HEK293T (cell line): ENCODE measurements around the gene ASS1.

Experiments used
- CTCF ChIA-PET: fragments of 350-600 bp; formaldehyde crosslinking; extraction: SDS; loops from one replicate; lab custom pipeline; 2021; ENCODE audit warnings: antibody characterized with exemption, inconsistent platforms; lab: Yijun Ruan, JAX
- POLR2A ChIA-PET: fragments of 350-600 bp; formaldehyde crosslinking; extraction: SDS; loops from one replicate; lab custom pipeline; 2020; ENCODE audit warnings: antibody characterized with exemption, inconsistent platforms; lab: Yijun Ruan, JAX
- DNase-seq: peaks from one replicate; pipeline ENCODE4 v3.0.0; 2012; ENCODE audit warnings: mixed read lengths; ENCODE audit errors: extremely low spot score
- ARNT ChIP-seq: fragments of 450-650 bp; IDR thresholded peaks from 2 replicates; pipeline ENCODE4 v1.6.1; 2017; ENCODE audit warnings: mild to moderate bottlenecking
- BHLHE40 ChIP-seq: fragments of 450-650 bp; IDR thresholded peaks from 2 replicates; pipeline ENCODE4 v1.6.1; 2016; ENCODE audit warnings: mild to moderate bottlenecking, moderate library complexity, borderline replicate concordance
- CTBP1 ChIP-seq: fragments of 450-650 bp; IDR thresholded peaks from 2 replicates; pipeline ENCODE4 v1.6.1; 2016; ENCODE audit warnings: borderline replicate concordance
- ELF4 ChIP-seq: fragments of 450-650 bp; IDR thresholded peaks from 2 replicates; pipeline ENCODE4 v1.6.1; 2017; ENCODE audit warnings: antibody characterized with exemption
- FOXA1 ChIP-seq: fragments of 450-650 bp; IDR thresholded peaks from 2 replicates; pipeline ENCODE4 v1.6.1; 2016; ENCODE audit warnings: mild to moderate bottlenecking
- FOXK2 ChIP-seq: fragments of 450-650 bp; IDR thresholded peaks from 2 replicates; pipeline ENCODE4 v1.6.1; 2016; ENCODE audit warnings: mild to moderate bottlenecking
- FOXM1 ChIP-seq: fragments of 450-650 bp; IDR thresholded peaks from 2 replicates; pipeline ENCODE4 v1.6.1; 2017; ENCODE audit warnings: mild to moderate bottlenecking, borderline replicate concordance
- HDGF ChIP-seq: fragments of 450-650 bp; IDR thresholded peaks from 2 replicates; pipeline ENCODE4 v1.6.1; 2017; ENCODE audit warnings: antibody characterized with exemption, borderline replicate concordance
- L3MBTL2 ChIP-seq: fragments of 450-650 bp; conservative IDR thresholded peaks from 2 replicates; pipeline ENCODE4 v1.6.1; 2016; ENCODE audit warnings: mild to moderate bottlenecking
- LEF1 ChIP-seq: fragments of 450-650 bp; IDR thresholded peaks from 2 replicates; pipeline ENCODE4 v1.6.1; 2017; ENCODE audit warnings: mild to moderate bottlenecking, borderline replicate concordance
- NFRKB ChIP-seq: fragments of 450-650 bp; IDR thresholded peaks from 2 replicates; pipeline ENCODE4 v1.6.1; 2016; ENCODE audit warnings: mild to moderate bottlenecking, moderate library complexity
- SP1 ChIP-seq: fragments of 450-650 bp; IDR thresholded peaks from 2 replicates; pipeline ENCODE4 v1.6.1; 2017
- SUZ12 ChIP-seq: fragments of 450-650 bp; IDR thresholded peaks from 2 replicates; pipeline ENCODE4 v1.6.1; 2016; ENCODE audit warnings: mild to moderate bottlenecking
- TARDBP ChIP-seq: fragments of 450-650 bp; IDR thresholded peaks from 2 replicates; pipeline ENCODE4 v1.6.1; 2016
- ZNF384 ChIP-seq: fragments of 450-650 bp; IDR thresholded peaks from 2 replicates; pipeline ENCODE4 v1.6.1; 2016
- TF ChIP-seq, protein P1 (sequence below): fragments of 450-650 bp; IDR thresholded peaks from 2 replicates; pipeline ENCODE4 v1.6.1; 2016

The ASS1 gene

DNA sequence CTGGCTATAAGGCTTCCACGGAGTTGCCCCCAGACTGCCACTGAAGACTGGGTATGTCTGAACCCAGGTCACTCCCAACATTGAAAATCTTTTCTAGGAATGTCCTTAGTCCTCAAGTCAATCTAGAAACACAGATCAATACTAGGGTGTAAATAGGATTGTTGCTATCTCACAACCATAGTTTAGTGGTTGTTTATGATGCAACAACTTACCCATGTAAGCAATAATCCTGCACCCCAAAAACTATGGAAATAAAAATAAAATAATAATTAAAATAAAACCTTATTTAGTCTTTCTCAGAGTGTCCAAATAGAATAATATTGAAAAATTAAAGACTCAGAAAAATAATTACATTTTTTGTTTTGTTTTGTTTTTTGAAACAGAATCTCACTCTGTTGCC, 68.3 kb downstream of the ASS1 start:
- no peak for DNase-seq
- TF ChIP-seq BHLHE40, result no peak
- TF ChIP-seq HDGF, result no peak
- TF ChIP-seq, protein P1, sequence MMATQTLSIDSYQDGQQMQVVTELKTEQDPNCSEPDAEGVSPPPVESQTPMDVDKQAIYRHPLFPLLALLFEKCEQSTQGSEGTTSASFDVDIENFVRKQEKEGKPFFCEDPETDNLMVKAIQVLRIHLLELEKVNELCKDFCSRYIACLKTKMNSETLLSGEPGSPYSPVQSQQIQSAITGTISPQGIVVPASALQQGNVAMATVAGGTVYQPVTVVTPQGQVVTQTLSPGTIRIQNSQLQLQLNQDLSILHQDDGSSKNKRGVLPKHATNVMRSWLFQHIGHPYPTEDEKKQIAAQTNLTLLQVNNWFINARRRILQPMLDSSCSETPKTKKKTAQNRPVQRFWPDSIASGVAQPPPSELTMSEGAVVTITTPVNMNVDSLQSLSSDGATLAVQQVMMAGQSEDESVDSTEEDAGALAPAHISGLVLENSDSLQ, result no peak
- TF ChIP-seq FOXA1, result no peak
- TF ChIP-seq TARDBP, result no peak
- TF ChIP-seq LEF1, result no peak
- no peak for TF ChIP-seq CTBP1
- no peak for TF ChIP-seq FOXK2
- TF ChIP-seq SP1, result no peak
- TF ChIP-seq ELF4, result no peak
- no peak for TF ChIP-seq NFRKB
- TF ChIP-seq ARNT, result no peak
- TF ChIP-seq SUZ12, result no peak
- no peak for TF ChIP-seq FOXM1
- TF ChIP-seq ZNF384, result no peak
- ChIA-PET CTCF (no interaction called here), POLR2A (no interaction called here)

GRCh38 chr9:130518233-130518632, 73.5 kb downstream of the ASS1 start:
- ChIA-PET CTCF (interaction anchor here (0.5 kb wide), 1 partner anchor 80 kb away, joined by 4 read pairs; no protein-coding TSS in a partner anchor), POLR2A (no interaction called here)
- DNase-seq, result no peak
- no peak for TF ChIP-seq NFRKB
- no peak for TF ChIP-seq TARDBP
- TF ChIP-seq ZNF384, result no peak
- no peak for TF ChIP-seq SUZ12
- TF ChIP-seq SP1, result no peak
- no peak for TF ChIP-seq HDGF
- no peak for TF ChIP-seq ELF4
- TF ChIP-seq FOXA1, result no peak
- TF ChIP-seq FOXM1, result no peak
- no peak for TF ChIP-seq ARNT
- no peak for TF ChIP-seq BHLHE40
- TF ChIP-seq CTBP1, result no peak
- no peak for TF ChIP-seq LEF1

DNA sequence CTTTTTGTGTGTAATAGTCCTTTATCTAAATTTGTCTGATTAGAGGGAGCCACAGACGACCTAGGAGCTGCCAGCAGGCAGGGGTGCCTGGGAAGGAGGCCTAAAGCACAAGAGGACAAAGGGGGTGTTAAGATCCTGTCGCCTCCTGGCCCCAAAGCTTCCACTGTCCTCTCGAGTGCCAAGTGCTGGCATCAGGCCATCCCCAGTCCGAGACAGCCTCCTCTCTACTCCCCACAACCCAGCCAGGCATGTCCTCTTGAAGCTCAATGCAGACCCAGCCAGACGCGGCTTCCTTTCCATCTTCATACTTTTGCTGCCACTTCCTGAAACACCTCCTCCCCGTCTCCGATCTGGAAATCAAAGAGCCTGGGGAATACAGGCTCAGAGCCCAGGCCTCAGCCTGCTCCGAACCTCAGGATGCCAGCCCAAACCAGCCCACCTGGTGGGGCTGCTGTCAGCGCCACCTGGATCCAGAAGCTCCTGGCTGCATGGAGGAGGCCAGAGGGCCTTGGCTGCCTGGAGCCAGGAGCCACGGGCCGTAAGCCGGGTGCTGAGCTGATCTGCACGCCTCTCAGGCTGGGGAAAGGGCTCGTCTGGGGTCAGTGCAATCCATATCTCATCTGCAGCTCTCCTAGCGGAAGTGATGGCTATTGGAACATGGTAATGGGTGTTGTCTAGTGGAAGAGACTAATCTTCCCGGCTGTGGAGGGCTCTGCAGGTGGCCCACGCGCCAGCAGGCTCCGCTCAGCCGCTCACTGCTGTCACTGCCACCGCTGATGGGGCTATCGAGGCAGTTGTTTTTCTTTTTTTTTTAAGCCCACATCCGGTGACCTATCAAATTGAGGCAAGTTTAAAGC, 74.4 kb downstream of the ASS1 start:
- CTCF ChIA-PET, result interaction anchor here (0.5 kb wide), 1 partner anchor 81 kb away, joined by 4 read pairs; no protein-coding TSS in a partner anchor
- POLR2A ChIA-PET, result no interaction called here
- no peak for DNase-seq
- TF ChIP-seq SUZ12 (no peak), ARNT (no peak), SP1 (no peak), NFRKB (no peak), ELF4 (no peak), HDGF (no peak), FOXK2 (no peak), FOXA1 (no peak), TARDBP (no peak), ZNF384 (no peak), L3MBTL2 (no peak)
- TF ChIP-seq, protein P1, result no peak

- DNase-seq, result no peak
- CTCF ChIA-PET, result no interaction called here
- TF ChIP-seq FOXM1, result no peak
- TF ChIP-seq NFRKB, result no peak
- TF ChIP-seq ARNT, result no peak
- TF ChIP-seq HDGF, result no peak
- no peak for TF ChIP-seq BHLHE40
- no peak for TF ChIP-seq SUZ12
- TF ChIP-seq FOXK2, result no peak
- TF ChIP-seq ELF4, result no peak
- no peak for TF ChIP-seq SP1
- TF ChIP-seq CTBP1, result no peak
- no peak for TF ChIP-seq ZNF384
- POLR2A ChIA-PET, result no interaction called here
Measured at GRCh38 chr9:130519927-130520326, 75.2 kb downstream of the ASS1 start.

GRCh38 chr9:130521715-130522114, 77.0 kb downstream of the ASS1 start:
- POLR2A ChIA-PET, result no interaction called here
- no peak for DNase-seq
- CTCF ChIA-PET, result interaction anchor here (0.6 kb wide), 1 partner anchor 17 kb away, joined by 3 read pairs; no protein-coding TSS in a partner anchor
- TF ChIP-seq FOXA1 (no peak), SP1 (no peak), ZNF384 (no peak), CTBP1 (no peak), L3MBTL2 (no peak), ELF4 (no peak), FOXK2 (no peak), NFRKB (no peak), LEF1 (no peak), TARDBP (no peak), ARNT (no peak)
- TF ChIP-seq, protein P1, result no peak

GRCh38 chr9:130522233-130522808, 77.6 kb downstream of the ASS1 start:
- ChIA-PET POLR2A (no interaction called here), CTCF (no interaction called here)
- TF ChIP-seq ZNF384, result no peak
- TF ChIP-seq SUZ12, result no peak
- no peak for TF ChIP-seq BHLHE40
- no peak for TF ChIP-seq TARDBP
- TF ChIP-seq ARNT, result no peak
- TF ChIP-seq FOXM1, result no peak
- no peak for TF ChIP-seq NFRKB
- TF ChIP-seq L3MBTL2, result no peak
- no peak for TF ChIP-seq SP1
- no peak for TF ChIP-seq CTBP1
- TF ChIP-seq LEF1, result no peak
- no peak for TF ChIP-seq ELF4
- no peak for TF ChIP-seq FOXA1
- TF ChIP-seq, protein P1, result no peak
- no peak for TF ChIP-seq HDGF
- no peak for TF ChIP-seq FOXK2
- no peak for DNase-seq
